ENCODE data around the gene MYO5A. TPM values are rescaled to one million over a fixed set of nuclear protein-coding genes. Genes with fewer than 3 reads are reported as not detected.

Gene MYO5A
- total RNA-seq, 1 experiment from 2014 or later, result 29.2 TPM

GRCh38 chr15:52352086-52352485 is 176.6 kb downstream of the MYO5A start (continued):
- TF ChIP-seq MLX (CRISPR knock-in tag; IDR thresholded peaks at IDR 0.05), result no peak
- no peak for TF ChIP-seq PRDM15 (CRISPR knock-in tag; IDR thresholded peaks at IDR 0.05)
- TF ChIP-seq RORB (CRISPR knock-in tag; IDR thresholded peaks at IDR 0.05), result no peak
- TF ChIP-seq GTF2I (CRISPR knock-in tag; conservative IDR thresholded peaks at IDR 0.05), result no peak
- TF ChIP-seq IRF1 (CRISPR knock-in tag; IDR thresholded peaks at IDR 0.05), result no peak
- TF ChIP-seq ATF3 (CRISPR knock-in tag; conservative IDR thresholded peaks at IDR 0.05), result no peak
- no peak for TF ChIP-seq NFE2L1 (CRISPR knock-in tag; IDR thresholded peaks at IDR 0.05)
- no peak for TF ChIP-seq SP1 (CRISPR knock-in tag; conservative IDR thresholded peaks at IDR 0.05)
- TF ChIP-seq E2F1 (CRISPR knock-in tag; IDR thresholded peaks at IDR 0.05), result no peak

- Mint-ChIP-seq H3K27ac (no peak overlapping the region; the same call in 1 of the 2 replicates), H3K4me3 (no peak overlapping the region), H3K36me3 (peaks cover 27% of the 10 kb centered on the region), H3K27me3 (ENCODE audit: low read depth) (no peaks in the 10 kb centered on the region), H3K4me1 (no peaks in the 10 kb centered on the region), H3K9me3 (no peaks in the 10 kb centered on the region)
- DNase-seq (ENCODE audit: low spot score) (no peak), ATAC-seq (no peak)
- POLR2A ChIA-PET, result no interaction called here
- CTCF ChIA-PET, result interaction anchor here (0.6 to 1.5 kb wide), 4 partner anchors 12 to 530 kb away, joined by 3 to 5 read pairs (median 4); no protein-coding TSS in a partner anchor
- TF ChIP-seq TEAD4 (CRISPR knock-in tag; IDR thresholded peaks at IDR 0.05) (no peak), MXD4 (CRISPR knock-in tag; IDR thresholded peaks at IDR 0.05; ENCODE audit: borderline replicate concordance) (no peak), AR (CRISPR knock-in tag; IDR thresholded peaks at IDR 0.05) (no peak), ZNF396 (CRISPR knock-in tag; IDR thresholded peaks at IDR 0.05; ENCODE audit: borderline replicate concordance) (no peak), PRDM15 (CRISPR knock-in tag; IDR thresholded peaks at IDR 0.05) (no peak), AFF4 (CRISPR knock-in tag; IDR thresholded peaks at IDR 0.05; ENCODE audit: borderline replicate concordance) (no peak), ZNF317 (CRISPR knock-in tag; IDR thresholded peaks at IDR 0.05; ENCODE audit: borderline replicate concordance, low read depth) (no peak), ZBTB21 (CRISPR knock-in tag; IDR thresholded peaks at IDR 0.05; ENCODE audit: borderline replicate concordance) (no peak)
Measured at GRCh38 chr15:52351206-52351908, 177.3 kb downstream of the MYO5A start.
